CD4-positive, alpha-beta T cell treated with Interleukin-15 for 4 hours (primary cell): ENCODE data around the gene KLK1.

Experiments
- DNase-seq: peaks from one replicate; pipeline ENCODE4 v3.0.0-alpha.2; 2020; ENCODE audit warnings: low spot score

KLK1 gene

GRCh38 chr19:50823389-50824042 is at the start of gene KLK1:
KLK1 (minus strand) TSS chr19:50823787; CDS start chr19:50823748, 39 bp downstream.
- no peak for DNase-seq

DNA sequence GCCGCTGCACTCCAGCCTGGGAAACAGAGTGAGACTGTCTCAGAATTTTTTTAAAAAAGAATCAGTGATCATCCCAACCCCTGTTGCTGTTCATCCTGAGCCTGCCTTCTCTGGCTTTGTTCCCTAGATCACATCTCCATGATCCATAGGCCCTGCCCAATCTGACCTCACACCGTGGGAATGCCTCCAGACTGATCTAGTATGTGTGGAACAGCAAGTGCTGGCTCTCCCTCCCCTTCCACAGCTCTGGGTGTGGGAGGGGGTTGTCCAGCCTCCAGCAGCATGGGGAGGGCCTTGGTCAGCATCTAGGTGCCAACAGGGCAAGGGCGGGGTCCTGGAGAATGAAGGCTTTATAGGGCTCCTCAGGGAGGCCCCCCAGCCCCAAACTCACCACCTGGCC is 49.5 kb upstream of the KLK1 start, which contains the start of gene KLK2:
Gene KLK2 (plus strand): TSS at position 384 of the 400 bp plus-strand sequence. CDS start 35 bp downstream, outside the sequence.
- DNase-seq = no peak

- DNase-seq = no peak
These were observed 47.0 kb upstream of the KLK1 start for GRCh38 chr19:50870417-50871089.

GRCh38 chr19:50869479-50869878 is 45.9 kb upstream of the KLK1 start:
- DNase-seq = no peak

DNA sequence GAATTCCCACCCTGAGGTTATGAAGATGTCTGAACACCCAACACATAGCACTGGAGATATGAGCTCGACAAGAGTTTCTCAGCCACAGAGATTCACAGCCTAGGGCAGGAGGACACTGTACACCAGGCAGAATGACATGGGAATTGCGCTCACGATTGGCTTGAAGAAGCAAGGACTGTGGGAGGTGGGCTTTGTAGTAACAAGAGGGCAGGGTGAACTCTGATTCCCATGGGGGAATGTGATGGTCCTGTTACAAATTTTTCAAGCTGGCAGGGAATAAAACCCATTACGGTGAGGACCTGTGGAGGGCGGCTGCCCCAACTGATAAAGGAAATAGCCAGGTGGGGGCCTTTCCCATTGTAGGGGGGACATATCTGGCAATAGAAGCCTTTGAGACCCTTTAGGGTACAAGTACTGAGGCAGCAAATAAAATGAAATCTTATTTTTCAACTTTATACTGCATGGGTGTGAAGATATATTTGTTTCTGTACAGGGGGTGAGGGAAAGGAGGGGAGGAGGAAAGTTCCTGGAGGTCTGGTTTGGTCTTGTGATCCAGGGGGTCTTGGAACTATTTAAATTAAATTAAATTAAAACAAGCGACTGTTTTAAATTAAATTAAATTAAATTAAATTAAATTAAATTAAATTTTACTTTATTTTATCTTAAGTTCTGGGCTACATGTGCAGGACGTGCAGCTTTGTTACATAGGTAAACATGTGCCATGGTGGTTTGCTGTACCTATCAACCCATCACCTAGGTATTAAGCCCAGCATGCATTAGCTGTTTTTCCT is 38.1 kb upstream of the KLK1 start:
- DNase-seq = no peak

GRCh38 chr19:50861010-50861409 is 37.4 kb upstream of the KLK1 start:
- DNase-seq = no peak

GRCh38 chr19:50859849-50860248 is 36.3 kb upstream of the KLK1 start:
- no peak for DNase-seq

DNA sequence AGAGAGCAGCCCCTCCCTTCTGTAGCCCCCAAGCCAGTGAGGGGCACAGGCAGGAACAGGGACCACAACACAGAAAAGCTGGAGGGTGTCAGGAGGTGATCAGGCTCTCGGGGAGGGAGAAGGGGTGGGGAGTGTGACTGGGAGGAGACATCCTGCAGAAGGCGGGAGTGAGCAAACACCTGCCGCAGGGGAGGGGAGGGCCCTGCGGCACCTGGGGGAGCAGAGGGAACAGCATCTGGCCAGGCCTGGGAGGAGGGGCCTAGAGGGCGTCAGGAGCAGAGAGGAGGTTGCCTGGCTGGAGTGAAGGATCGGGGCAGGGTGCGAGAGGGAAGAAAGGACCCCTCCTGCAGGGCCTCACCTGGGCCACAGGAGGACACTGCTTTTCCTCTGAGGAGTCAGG is 35.3 kb upstream of the KLK1 start:
- DNase-seq = no peak

DNA sequence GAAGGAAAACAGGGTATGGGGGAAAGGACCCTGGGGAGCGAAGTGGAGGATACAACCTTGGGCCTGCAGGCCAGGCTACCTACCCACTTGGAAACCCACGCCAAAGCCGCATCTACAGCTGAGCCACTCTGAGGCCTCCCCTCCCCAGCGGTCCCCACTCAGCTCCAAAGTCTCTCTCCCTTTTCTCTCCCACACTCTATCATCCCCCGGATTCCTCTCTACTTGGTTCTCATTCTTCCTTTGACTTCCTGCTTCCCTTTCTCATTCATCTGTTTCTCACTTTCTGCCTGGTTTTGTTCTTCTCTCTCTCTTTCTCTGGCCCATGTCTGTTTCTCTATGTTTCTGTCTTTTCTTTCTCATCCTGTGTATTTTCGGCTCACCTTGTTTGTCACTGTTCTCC is 33.8 kb upstream of the KLK1 start:
- DNase-seq = no peak

DNA sequence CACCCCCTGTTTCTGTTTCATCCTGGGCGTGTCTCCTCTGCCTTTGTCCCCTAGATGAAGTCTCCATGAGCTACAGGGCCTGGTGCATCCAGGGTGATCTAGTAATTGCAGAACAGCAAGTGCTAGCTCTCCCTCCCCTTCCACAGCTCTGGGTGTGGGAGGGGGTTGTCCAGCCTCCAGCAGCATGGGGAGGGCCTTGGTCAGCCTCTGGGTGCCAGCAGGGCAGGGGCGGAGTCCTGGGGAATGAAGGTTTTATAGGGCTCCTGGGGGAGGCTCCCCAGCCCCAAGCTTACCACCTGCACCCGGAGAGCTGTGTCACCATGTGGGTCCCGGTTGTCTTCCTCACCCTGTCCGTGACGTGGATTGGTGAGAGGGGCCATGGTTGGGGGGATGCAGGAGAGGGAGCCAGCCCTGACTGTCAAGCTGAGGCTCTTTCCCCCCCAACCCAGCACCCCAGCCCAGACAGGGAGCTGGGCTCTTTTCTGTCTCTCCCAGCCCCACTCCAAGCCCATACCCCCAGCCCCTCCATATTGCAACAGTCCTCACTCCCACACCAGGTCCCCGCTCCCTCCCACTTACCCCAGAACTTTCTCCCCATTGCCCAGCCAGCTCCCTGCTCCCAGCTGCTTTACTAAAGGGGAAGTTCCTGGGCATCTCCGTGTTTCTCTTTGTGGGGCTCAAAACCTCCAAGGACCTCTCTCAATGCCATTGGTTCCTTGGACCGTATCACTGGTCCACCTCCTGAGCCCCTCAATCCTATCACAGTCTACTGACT is 31.2 kb upstream of the KLK1 start, which contains the start of gene KLK3:
Gene KLK3 (plus strand): TSS at position 280 of the 775 bp plus-strand sequence. CDS start 41 bp downstream, at position 321.
- no peak for DNase-seq

GRCh38 chr19:50851620-50852019 is 28.0 kb upstream of the KLK1 start:
- no peak for DNase-seq

- no peak for DNase-seq
These were observed 27.2 kb upstream of the KLK1 start for GRCh38 chr19:50850738-50851137.

DNA sequence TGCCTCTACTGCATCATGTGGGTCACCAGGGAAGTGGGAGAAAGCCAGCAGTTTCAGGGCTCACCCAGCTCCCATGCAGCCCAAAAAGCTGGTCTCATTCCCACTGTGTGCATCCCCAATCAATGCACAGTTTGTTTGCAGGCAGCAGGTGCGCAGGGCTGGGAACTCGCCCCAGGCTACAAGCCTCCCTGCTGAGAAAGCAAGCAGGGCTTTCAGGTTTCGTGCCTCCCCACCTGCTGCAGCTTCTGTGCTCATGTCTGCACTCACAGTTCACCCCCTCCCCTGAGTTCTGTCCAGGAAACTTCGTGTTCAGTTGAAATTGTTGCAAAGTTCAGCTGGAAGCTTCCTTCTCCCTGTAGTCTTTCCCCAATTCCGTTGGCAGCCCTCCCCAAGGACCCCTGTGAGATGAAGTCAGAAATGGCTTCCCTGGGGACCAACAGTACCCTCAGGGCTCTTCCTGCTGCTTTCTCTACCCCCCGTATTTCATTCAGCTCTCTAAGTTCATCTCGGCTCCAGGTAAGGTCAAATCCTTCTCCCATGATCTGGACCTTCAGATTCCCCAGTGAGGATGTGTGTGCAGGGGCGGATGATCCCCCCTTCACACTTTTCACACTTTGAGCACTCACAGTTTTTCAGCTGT is 20.8 kb upstream of the KLK1 start:
- DNase-seq = no peak

DNA sequence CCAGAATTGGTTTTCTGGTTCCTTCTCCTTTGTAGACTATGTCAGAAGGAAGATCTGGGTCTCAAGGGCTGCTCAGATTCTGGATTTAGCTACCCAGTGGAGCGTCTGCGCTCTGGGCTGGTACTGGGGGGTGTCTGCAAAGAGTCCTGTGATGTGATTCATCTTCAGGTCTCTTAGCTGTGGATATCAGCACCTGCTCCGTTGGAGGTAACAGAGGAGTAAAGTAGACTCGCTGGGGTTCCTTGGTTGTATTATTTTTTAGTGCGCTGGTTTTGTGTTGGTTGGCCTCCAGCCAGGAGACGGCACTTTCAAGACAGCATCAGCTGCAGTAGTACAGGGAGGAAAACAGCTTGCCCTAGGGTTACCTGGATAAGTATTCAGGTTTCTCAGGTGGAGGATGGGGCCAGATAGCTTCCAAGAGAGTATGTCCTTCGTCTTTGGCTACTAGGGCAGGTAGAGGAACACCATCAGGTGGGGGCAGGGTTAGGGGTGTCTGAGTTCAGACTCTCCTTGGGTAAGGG is 20.2 kb upstream of the KLK1 start:
- DNase-seq = no peak

- no peak for DNase-seq
These were observed 19.6 kb upstream of the KLK1 start for GRCh38 chr19:50843205-50843604.

- DNase-seq = no peak
These were observed 18.5 kb upstream of the KLK1 start for GRCh38 chr19:50842130-50842529.

DNA sequence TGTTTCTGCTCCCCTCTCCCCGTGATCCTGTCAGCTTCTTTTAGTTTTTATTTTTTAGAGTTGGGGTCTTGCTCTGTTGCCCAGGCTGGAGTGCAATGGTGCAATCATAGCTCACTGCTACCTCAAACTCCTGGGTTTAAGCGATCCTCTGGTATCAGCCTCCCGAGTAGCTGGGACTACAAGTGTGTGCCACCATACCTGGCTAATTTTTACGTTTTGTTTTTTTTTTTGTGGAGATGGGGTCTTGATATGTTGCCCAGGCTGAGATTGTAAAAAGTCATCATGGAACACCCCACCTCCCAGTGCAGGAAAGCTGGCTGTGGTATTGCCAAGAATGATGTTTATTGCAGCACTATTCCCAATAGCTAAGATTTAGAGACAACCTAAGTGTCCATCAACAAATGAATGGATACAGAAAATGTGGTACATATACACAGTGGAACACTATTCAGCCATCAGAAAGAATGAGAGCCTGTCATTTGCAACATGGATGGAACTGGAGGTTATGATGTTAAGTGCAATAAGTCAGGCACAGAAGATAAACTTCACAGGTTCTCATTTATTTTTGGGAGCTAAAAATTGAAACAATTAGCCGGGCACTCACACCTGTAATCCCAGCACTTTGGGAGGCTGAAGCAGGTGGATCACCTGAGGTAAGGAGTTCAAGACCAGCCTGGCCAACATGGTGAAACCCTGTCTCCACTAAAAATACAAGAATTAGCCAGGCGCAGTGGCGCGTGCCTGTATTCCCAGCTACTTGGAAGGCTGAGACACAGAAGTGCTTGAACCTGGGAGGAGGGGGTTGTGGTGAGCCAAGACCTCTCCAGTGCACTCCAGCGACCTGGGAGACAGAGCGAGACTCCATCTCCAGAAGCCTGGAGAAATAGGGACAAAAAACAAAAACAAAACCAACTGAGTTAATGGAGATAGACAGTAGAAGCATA is 16.4 kb upstream of the KLK1 start:
- no peak for DNase-seq

DNA sequence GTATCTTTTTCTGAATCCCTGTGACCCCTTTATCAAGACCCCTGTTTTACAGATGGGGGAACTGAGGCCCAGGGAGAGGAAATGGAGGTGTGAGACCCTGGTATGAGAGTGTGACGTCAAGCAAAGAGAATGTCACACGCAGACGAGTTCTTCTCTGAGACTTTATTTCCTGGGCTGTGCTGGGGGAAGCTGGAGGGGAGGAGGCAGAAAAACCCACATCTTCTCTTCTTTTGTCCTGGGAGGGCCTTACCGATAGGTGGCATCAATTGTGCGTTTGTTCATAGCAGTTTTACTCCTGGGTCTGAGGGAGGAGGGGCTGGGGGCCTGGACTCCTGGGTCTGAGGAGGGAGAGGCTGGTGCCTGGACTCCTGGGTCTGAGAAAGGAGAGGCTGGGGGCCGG is 14.7 kb upstream of the KLK1 start:
- DNase-seq = no peak

DNA sequence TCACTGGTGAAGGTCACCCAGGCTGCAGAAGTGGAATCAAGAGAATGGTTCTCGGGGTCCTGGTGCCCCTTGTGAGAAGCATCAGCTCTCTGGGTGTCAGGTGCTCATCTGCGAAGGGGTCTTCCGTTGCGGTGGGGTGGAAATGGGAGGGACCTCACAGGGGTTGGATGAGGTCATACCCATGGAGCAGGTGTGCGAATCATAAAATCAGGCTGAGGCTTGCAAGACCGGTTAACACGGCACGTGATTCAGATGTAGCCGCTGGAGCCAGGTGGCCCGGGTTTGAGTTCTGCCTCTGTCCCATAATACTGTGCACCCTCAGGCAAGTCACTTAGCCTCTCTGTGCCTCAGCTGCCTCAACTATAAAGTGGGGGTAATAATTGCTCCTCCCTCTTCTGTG is 13.7 kb upstream of the KLK1 start:
- DNase-seq = no peak

DNA sequence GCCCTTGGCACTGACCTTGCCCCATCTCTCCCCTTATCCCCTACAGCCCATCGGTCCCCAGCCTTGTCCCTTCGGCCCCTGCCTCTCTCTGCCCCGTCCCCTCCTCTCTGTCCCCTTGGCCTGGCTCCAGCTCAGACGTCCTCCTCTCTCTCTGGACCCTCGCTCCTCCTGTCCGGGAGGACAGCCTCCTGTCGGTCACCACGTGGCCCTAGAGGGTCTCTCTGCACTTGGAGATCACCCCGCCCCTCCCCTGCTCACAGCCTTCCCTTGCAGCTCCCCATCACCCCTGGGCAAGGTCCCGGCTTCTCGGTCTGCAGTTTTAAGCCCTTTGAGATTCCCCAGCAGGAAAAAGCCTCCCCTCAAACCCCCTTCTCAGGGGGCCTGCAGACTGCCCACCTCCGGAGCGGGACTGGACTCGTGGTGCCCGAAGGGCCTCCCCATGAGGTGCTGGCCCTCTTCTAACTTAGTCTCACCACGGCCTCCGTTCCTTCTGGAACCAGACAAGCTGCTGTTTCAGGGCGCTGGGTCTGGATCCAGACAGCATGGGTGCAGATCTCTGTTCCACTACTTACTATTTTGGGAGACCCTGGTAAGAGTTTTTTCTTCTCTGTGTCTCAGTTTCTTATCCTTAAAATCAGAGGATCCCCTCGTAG is 13.1 kb upstream of the KLK1 start:
- no peak for DNase-seq
